Gastrocnemius medialis (tissue), 4 donors: ENCODE data around the gene WDR7.

ENCODE experiments used
- CTCF ChIP-seq, 5 experiments: fragments of 450-650 bp in 3 of 5; fragments of 200-600 bp in 2 of 5; sonication (generic) in 2 of 5; IDR thresholded peaks in 4 of 5; conservative IDR thresholded peaks in 1 of 5; 1 replicate in 4 of 5; 2 replicates in 1 of 5; pipeline ENCODE4 v1.5.1; 2016 to 2019; ENCODE audit warnings: antibody characterized with exemption in 5 of 5, mild to moderate bottlenecking in 3 of 5, moderate library complexity in 3 of 5
- POLR2A ChIP-seq, 2 donors: fragments of 450-650 bp; IDR thresholded peaks; one replicate each; pipeline ENCODE4 v1.6.1; 2017; ENCODE audit warnings: antibody characterized with exemption in 2 of 2, mild to moderate bottlenecking in 2 of 2, moderate library complexity in 2 of 2

- TF ChIP-seq CTCF (IDR thresholded peaks at IDR 0.05 in 4 of 5, conservative IDR thresholded peaks at IDR 0.05 in 1 of 5) (no peak), POLR2A (IDR thresholded peaks at IDR 0.05) (no peak)
Observed at GRCh38 chr18:56927786-56928185, 276.6 kb downstream of the WDR7 start.
